ENCODE results near the gene PREP.

DNA sequence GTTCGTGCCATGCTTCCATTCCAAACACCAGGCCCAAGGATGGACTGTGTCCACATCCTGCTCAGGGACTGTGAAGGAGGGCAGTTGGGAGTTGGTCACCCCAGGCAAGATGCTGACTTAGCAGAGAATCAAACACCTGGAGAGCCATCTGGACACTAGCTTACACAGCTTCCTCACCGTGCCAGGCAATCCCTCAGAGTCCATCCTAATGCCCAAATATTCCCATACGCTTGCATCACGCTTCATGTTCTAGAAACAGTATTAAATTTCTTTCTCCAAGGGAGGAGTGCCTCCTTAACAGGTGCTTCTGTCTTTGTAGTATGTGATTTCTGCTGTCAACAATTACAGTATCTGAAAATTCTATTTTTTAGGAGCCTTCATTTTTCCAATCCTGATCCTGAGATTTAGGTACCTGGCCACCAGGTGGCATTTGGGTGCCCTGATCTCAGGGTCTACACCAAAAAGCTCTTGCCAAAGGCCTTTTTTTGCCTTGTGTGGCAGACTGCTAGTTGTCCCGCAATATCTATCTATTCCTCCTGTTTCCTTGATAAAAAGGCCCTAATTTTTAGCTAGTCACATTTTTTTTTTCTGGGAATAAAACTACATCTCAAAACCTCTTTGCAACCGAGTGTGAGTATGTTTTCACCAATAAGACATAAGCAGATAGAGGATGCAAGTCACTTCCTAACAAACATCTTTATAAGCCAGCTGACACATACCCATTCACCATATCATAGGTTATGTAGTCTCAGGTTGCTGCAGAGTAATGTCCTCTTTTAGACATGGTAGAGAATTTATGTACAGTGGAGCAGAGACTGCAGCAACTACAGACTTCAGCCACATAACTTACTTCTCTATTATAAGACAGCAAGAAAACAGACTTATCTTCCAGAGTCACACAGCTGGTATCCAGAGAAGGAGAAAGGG lies 85.0 kb downstream of the PREP start:
- TF ChIP-seq POLR2A (IDR thresholded peaks at IDR 0.05; ENCODE audit: control extremely low read depth in 1 of 2, low read depth in 2 of 2, low read length in 2 of 2), result no peak
- TF ChIP-seq, protein P1, sequence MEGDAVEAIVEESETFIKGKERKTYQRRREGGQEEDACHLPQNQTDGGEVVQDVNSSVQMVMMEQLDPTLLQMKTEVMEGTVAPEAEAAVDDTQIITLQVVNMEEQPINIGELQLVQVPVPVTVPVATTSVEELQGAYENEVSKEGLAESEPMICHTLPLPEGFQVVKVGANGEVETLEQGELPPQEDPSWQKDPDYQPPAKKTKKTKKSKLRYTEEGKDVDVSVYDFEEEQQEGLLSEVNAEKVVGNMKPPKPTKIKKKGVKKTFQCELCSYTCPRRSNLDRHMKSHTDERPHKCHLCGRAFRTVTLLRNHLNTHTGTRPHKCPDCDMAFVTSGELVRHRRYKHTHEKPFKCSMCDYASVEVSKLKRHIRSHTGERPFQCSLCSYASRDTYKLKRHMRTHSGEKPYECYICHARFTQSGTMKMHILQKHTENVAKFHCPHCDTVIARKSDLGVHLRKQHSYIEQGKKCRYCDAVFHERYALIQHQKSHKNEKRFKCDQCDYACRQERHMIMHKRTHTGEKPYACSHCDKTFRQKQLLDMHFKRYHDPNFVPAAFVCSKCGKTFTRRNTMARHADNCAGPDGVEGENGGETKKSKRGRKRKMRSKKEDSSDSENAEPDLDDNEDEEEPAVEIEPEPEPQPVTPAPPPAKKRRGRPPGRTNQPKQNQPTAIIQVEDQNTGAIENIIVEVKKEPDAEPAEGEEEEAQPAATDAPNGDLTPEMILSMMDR (IDR thresholded peaks at IDR 0.05; ENCODE audit: control extremely low read depth in 1 of 3, insufficient read depth in 1 of 3, low read depth in 1 of 3, low read length in 3 of 3), result peak; percentile 20 to 64 (median 63)
- TF ChIP-seq, protein P2, sequence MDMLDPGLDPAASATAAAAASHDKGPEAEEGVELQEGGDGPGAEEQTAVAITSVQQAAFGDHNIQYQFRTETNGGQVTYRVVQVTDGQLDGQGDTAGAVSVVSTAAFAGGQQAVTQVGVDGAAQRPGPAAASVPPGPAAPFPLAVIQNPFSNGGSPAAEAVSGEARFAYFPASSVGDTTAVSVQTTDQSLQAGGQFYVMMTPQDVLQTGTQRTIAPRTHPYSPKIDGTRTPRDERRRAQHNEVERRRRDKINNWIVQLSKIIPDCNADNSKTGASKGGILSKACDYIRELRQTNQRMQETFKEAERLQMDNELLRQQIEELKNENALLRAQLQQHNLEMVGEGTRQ (IDR thresholded peaks at IDR 0.05; ENCODE audit: low read length), result no peak
- TF ChIP-seq RXRA (IDR thresholded peaks at IDR 0.05; ENCODE audit: insufficient read depth, low read depth, low read length), result no peak
- no peak for TF ChIP-seq SUZ12 (IDR thresholded peaks at IDR 0.05; ENCODE audit: low read length)
- no peak for TF ChIP-seq JUND (IDR thresholded peaks at IDR 0.05; ENCODE audit: low read length)

Measured in H1 (cell line).